Ectodermal cell (in vitro differentiated cells): ENCODE results near the gene WNT2.
"Not testable (repeated sequence)": the region's sequence is repeated elsewhere in the genome, so short reads cannot be mapped to it uniquely, and the experiment has no call there.

Experiments
- H3K27ac ChIP-seq: 2 replicates; pipeline ENCODE4 v1.7.0; 2013; ENCODE audit warnings: mild to moderate bottlenecking, low read depth, low read length; ENCODE audit not compliant: insufficient read depth, poor library complexity, severe bottlenecking
- H3K27me3 ChIP-seq: 2 replicates; pipeline ENCODE4 v1.7.0; 2013; ENCODE audit warnings: mild to moderate bottlenecking, low read length; ENCODE audit not compliant: insufficient read depth, control insufficient read depth, poor library complexity, severe bottlenecking
- H3K36me3 ChIP-seq: one replicate; pipeline ENCODE4 v1.7.0; 2013; ENCODE audit warnings: low read length; ENCODE audit not compliant: control insufficient read depth, insufficient read depth
- H3K4me1 ChIP-seq: one replicate; pipeline ENCODE4 v1.7.0; 2013; ENCODE audit warnings: low read length; ENCODE audit not compliant: control insufficient read depth, insufficient read depth
- H3K4me3 ChIP-seq: 2 replicates; pipeline ENCODE4 v1.7.0; 2013; ENCODE audit warnings: low read depth, low read length, control low read depth; ENCODE audit not compliant: insufficient read depth
- H3K9me3 ChIP-seq: 2 replicates; pipeline ENCODE4 v1.7.0; 2013; ENCODE audit warnings: mild to moderate bottlenecking, low read length, moderate library complexity; ENCODE audit not compliant: control insufficient read depth
- WGBS, 2 experiments: methylation state at CpG; one replicate each; pipeline ENCODE4 v1.1.7; 2013; ENCODE audit warnings: missing lambda C conversion rate in 2 of 2; 5-methylcytosine and 5-hydroxymethylcytosine counted together

WNT2 gene

DNA sequence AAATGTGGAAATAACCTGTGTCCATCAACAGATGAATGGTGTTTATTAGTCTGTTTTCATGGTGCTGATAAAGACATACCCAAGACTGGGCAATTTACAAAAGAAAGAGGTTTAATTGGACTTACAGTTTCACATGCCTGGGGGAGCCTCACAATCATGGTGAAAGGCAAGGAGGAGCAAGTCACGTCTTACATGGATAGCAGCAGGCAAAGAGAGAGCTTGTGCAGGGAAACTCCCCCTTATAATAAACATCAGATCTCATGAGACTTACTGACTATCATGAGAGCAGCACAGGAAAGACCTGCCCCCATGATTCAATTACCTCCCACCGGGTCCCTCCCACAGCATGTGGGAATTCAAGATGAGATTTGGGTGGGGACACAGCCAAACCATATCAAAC is 77.2 kb downstream of the WNT2 start:
- H3K4me3 ChIP-seq, H3K27me3 ChIP-seq, H3K4me1 ChIP-seq, H3K27ac ChIP-seq, H3K36me3 ChIP-seq, H3K9me3 ChIP-seq: not testable (repeated sequence)
- 89 to 100% methylated on average over 1 to 2 of the region's 2 CpGs for WGBS, 2 experiments

DNA sequence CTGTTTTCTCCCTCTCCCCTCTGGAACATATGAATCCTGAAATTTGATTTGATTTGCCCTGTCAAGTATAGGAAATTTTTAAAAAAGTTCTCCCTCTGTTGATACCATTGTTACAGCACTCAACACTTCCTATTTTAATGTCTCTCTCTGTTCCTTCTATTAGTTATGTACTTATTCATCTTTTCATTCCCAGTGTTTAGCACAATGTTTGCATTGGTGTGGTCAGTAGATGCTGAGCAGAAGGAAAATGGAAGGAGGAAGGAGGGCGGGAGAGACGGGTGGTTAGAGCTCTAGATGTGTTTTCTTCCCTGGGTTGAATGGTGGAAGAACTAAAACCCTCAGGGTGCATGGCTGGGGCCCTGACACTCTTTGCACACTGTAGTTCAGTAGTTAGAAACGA is 79.5 kb downstream of the WNT2 start:
- H3K36me3 ChIP-seq, result no peaks in the 10 kb centered on the region
- H3K27me3 ChIP-seq, result no peaks in the 10 kb centered on the region
- 93% methylated on average over 3 of the region's 3 CpGs for WGBS, 2 experiments
- no peak overlapping the region for H3K4me3 ChIP-seq
- H3K9me3 ChIP-seq, result no peaks in the 10 kb centered on the region
- H3K27ac ChIP-seq, result no peak overlapping the region
- no peaks in the 10 kb centered on the region for H3K4me1 ChIP-seq

DNA sequence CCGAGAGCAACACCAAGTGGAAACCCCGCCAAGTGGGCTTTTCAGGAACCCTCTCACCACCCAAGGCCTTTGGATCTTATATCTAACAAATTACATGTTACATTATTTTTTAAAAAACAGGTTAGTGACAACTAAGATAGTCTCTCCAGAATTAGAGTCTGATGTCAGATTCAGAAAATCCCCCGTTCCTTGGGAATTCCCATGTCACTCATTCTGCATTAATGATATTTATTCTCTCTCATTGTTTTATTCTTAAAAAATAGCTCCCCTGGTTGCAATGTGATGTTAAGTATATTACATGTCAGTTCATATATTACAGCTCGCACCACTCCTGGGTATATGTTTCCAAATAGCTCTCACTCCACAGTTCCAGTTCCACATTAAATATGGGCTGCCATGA is 81.8 kb downstream of the WNT2 start:
- no peak overlapping the region for H3K4me3 ChIP-seq
- 86 to 92% methylated on average over 4 of the region's 4 CpGs for WGBS, 2 experiments
- H3K9me3 ChIP-seq, result no peaks in the 10 kb centered on the region

GRCh38 chr7:117238937-117239336 is 83.9 kb downstream of the WNT2 start:
- Histone ChIP-seq H3K4me3 (no peak overlapping the region), H3K27ac (no peak overlapping the region), H3K4me1 (no peaks in the 10 kb centered on the region), H3K27me3 (no peaks in the 10 kb centered on the region), H3K36me3 (no peaks in the 10 kb centered on the region), H3K9me3 (no peaks in the 10 kb centered on the region)
- WGBS, 2 experiments, result 90 to 92% methylated on average over 7 of the region's 7 CpGs

More for the DNA sequence above, 81.8 kb downstream of the WNT2 start:
- H3K4me1 ChIP-seq, result no peaks in the 10 kb centered on the region
- H3K36me3 ChIP-seq, result no peaks in the 10 kb centered on the region
- H3K27me3 ChIP-seq, result no peaks in the 10 kb centered on the region
- H3K27ac ChIP-seq, result no peak overlapping the region

- H3K36me3 ChIP-seq, result no peaks in the 10 kb centered on the region
- 91% methylated on average over 7 of the region's 7 CpGs for WGBS, 2 experiments
- no peak overlapping the region for H3K27ac ChIP-seq
- no peaks in the 10 kb centered on the region for H3K27me3 ChIP-seq
- no peaks in the 10 kb centered on the region for H3K9me3 ChIP-seq
- no peaks in the 10 kb centered on the region for H3K4me1 ChIP-seq
- H3K4me3 ChIP-seq, result no peak overlapping the region
Observed at GRCh38 chr7:117238472-117238871, 84.4 kb downstream of the WNT2 start.

DNA sequence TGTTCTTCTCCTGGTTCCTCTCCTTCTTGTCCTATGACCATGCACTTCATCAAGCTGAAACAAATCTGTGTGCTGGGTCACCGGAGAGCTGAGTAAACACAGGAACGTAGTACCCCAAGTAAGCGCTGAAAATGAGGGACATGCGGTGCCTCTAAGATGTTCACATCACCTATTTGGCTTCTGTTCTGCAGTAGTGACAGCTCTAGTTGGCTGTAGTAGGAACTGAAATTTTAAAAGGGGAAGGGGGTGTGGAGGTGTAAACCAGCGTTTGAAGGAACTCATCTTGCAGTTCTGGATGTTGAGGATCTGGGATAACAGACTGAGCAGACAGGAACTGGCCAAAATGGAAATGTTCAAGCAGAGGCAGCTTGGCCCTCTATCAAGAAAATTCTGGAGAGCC is 85.2 kb downstream of the WNT2 start:
- H3K36me3 ChIP-seq, result no peaks in the 10 kb centered on the region
- H3K9me3 ChIP-seq, result no peaks in the 10 kb centered on the region
- H3K27me3 ChIP-seq, result no peaks in the 10 kb centered on the region
- H3K27ac ChIP-seq, result no peak overlapping the region
- 93 to 97% methylated on average over 5 of the region's 5 CpGs for WGBS, 2 experiments
- H3K4me3 ChIP-seq, result no peak overlapping the region
- H3K4me1 ChIP-seq, result no peaks in the 10 kb centered on the region

DNA sequence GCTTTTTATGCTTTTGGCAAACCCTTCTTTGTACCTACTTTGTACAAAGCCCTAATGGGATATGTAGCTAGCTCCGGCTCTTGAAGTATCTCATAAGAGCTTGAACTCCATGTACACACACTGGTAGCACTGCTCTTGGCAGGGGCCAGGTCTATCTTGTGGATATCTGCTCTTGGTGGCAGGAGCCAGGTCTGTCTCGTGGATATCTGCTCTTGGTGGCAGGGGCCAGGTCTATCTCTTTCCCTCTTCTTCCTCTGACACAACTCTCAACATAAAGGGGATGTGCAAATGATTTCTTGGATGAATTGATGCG is 91.9 kb downstream of the WNT2 start:
- no peak overlapping the region for H3K27ac ChIP-seq
- H3K4me3 ChIP-seq, result no peak overlapping the region
- H3K36me3 ChIP-seq, result no peaks in the 10 kb centered on the region
- no peaks in the 10 kb centered on the region for H3K4me1 ChIP-seq
- 89 to 90% methylated on average over 3 of the region's 3 CpGs for WGBS, 2 experiments
- no peaks in the 10 kb centered on the region for H3K9me3 ChIP-seq
- H3K27me3 ChIP-seq, result no peaks in the 10 kb centered on the region

DNA sequence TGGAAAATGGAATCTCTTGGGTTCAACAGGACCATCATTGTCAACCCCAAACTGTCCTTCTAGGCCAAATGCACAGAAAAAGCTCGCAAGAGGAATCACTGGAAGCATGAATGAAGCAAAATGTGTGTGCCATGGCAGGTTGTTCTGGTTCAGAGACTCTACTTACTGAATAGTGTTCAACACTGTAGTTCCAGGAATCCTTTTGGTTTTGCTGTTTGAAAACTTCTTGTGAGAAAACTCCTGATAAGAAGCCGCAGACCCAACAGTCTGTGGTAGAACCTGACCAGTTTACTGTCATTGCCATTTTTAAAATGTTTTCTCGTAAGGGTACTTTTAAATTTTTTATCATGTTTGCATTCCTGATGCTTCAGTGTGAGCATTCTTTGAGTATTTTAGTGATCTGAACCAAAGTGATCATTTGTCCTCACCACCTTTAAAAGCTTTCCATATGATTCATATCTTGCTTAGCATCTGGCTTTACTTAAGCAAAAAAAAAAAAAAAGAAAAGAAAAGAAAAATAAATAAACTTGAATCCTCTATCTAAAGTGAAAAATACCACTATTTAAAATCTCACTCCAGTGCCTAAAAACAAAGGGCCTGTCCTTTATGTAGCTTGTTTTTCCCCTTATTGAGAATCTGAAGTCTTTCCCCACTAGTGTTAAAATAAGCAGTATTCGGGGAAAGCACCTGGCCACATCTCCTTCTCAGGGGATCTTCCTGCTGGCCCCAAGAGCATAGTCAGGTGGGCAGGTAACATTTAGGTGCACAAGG is 92.4 kb downstream of the WNT2 start:
- H3K4me1 ChIP-seq, result no peaks in the 10 kb centered on the region
- H3K27me3 ChIP-seq, result no peaks in the 10 kb centered on the region
- no peak overlapping the region for H3K4me3 ChIP-seq
- H3K36me3 ChIP-seq, result no peaks in the 10 kb centered on the region
- H3K27ac ChIP-seq, result no peak overlapping the region
- 94 to 97% methylated on average over 4 of the region's 4 CpGs for WGBS, 2 experiments
- H3K9me3 ChIP-seq, result no peaks in the 10 kb centered on the region

DNA sequence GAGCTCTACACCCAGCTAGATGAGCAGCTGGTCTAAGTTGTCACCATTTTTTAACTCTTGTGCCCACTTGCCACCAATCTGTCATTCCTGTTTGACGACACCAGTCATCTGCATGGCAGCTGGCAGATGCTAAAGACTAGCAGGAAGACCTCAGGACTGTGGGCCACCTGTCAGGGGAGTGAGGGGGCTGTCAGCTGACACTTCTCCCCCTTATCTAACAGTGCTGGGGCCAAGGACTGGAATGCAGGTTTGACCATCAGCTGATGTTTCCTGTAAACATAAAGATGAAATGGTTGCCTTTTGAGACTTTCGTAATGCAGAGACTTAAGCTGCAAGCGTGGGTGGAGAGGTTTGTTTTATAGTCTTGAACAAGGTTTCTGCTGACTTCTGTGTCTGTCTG is 93.5 kb downstream of the WNT2 start:
- 96% methylated on average over 3 of the region's 3 CpGs for WGBS, 2 experiments
- Histone ChIP-seq H3K36me3 (no peaks in the 10 kb centered on the region), H3K27ac (no peak overlapping the region), H3K9me3 (no peaks in the 10 kb centered on the region), H3K4me3 (no peak overlapping the region), H3K4me1 (no peaks in the 10 kb centered on the region), H3K27me3 (no peaks in the 10 kb centered on the region)

GRCh38 chr7:117227091-117227490 is 95.8 kb downstream of the WNT2 start:
- Histone ChIP-seq H3K36me3 (no peaks in the 10 kb centered on the region), H3K4me1 (no peaks in the 10 kb centered on the region), H3K27me3 (no peaks in the 10 kb centered on the region), H3K27ac (no peak overlapping the region), H3K4me3 (no peak overlapping the region), H3K9me3 (no peaks in the 10 kb centered on the region)
- WGBS, 2 experiments, result 81 to 86% methylated on average over 4 of the region's 4 CpGs

DNA sequence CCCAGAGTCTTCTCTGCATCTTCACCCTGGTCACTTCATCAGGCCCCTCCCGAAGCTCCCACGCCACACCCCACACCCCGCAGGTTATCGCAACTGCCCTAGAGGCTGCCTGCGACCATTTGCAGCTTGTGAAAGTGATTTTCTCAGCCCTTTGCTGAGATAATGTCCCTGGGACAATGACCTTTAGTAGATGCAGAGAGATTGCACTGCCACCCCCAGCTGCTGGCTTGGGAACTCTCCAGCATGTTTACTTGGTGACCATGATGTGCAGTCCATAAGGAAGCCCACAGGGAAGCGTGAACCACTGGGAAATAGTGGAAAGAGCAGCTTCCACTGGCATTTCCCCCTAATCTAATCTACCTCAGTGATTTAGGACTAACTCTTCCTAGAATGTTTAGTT is 97.3 kb downstream of the WNT2 start:
- no peaks in the 10 kb centered on the region for H3K9me3 ChIP-seq
- H3K4me1 ChIP-seq, result no peaks in the 10 kb centered on the region
- 95 to 97% methylated on average over 6 of the region's 6 CpGs for WGBS, 2 experiments
- H3K27ac ChIP-seq, result no peak overlapping the region
- H3K4me3 ChIP-seq, result no peak overlapping the region
- H3K36me3 ChIP-seq, result no peaks in the 10 kb centered on the region
- no peaks in the 10 kb centered on the region for H3K27me3 ChIP-seq
